Measurements from ENCODE around the gene ATP1B1. TPM values are rescaled to one million over a fixed set of nuclear protein-coding genes. Genes with fewer than 3 reads are reported as not detected.

ATP1B1 gene
- total and polyA plus RNA-seq, 2 of the 13 experiments (the other 11 are each of a cell fraction or from before 2014, with no cell fraction given), result 134 to 135 TPM

DNA sequence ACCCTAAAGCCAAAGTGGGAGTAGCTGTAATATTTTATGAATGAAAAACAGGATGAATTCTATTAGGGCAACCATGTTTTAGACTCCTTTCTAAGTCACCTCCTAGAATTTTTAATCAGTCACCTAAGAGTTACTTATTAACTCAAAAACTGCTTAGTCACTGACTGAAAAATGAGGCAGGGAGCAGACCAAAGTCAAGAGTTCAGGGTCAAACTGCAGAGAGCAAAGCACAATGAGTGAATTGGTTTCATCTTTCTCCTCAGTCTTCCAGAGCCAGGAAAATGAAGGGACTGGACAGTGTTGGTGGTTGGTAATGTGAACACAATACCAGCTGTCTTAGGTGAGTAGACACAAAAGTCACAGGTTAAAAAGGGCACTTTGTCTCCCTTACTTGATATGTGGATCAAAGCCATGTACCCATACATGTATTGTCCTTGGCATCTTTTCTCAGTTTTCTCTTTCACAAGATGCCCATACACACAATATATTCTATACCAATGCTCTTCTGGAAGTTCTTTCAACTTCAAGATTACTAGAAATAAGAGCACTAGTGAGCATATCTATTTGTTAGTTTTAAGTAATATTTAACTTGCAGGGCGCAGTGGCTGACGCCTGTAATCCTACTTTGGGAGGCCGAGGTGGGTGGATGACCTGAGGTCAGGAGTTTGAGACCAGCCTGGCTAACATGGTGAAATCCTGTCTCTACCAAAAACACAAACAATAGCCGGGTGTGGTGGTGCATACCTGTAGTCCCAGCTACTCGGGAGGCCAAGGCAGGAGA, 42.2 kb downstream of the ATP1B1 start:
- intact Hi-C loops (cut with micrococcal nuclease; ENCODE audit: unreplicated experiment), result loop anchor here (1.0 to 5.0 kb wide), 3 partner anchors 42 to 199 kb away; partner anchors contain the start of gene ATP1B1
- peak overlapping the region; percentile 51 for H3K9ac ChIP-seq (ENCODE audit: insufficient read depth, low read depth, low read length)
- peak overlapping the region in 1 of 3 experiments; percentile 1; a peak in 1 of 6 replicates for H3K4me3 ChIP-seq (replicated peaks in 1 of 3; ENCODE audit: insufficient read depth in 1 of 3, low read depth in 2 of 3, low read length in 3 of 3)
- no peaks in the 10 kb centered on the region for H4K20me1 ChIP-seq (ENCODE audit: insufficient read depth, low read length)
- TSS peak; percentile 52 for BruUV-seq (replicated peaks)
- CTCF ChIA-PET (ENCODE audit: low intra/inter-chr PET ratio, low total read pairs), result no interaction called here
- DNase-seq (ENCODE audit: low spot score), result peak; percentile 97
- peak overlapping the region; percentile 35 for H2AFZ ChIP-seq (ENCODE audit: low read length)
- POLR2A ChIA-PET, result interaction anchor here (0.7 to 1.6 kb wide), 6 partner anchors 34 to 43 kb away, joined by 3 to 11 read pairs (median 4); partner anchors contain the start of gene ATP1B1
- peak; percentile 69 for FAIRE-seq
- H3K79me2 ChIP-seq (ENCODE audit: insufficient read depth, low read length), result no peaks in the 10 kb centered on the region
- peak overlapping the region; percentile 47 for H3K4me2 ChIP-seq (ENCODE audit: low read depth, low read length)
- H3K36me3 ChIP-seq (replicated peaks in 1 of 2; ENCODE audit: control insufficient read depth in 1 of 2, insufficient read depth in 2 of 2, low read length in 2 of 2), result no peaks in the 10 kb centered on the region
- peaks cover 77% of the 10 kb centered on the region for H3K4me1 ChIP-seq (ENCODE audit: insufficient read depth, low read length)
- peak; percentile 87 for ATAC-seq
- H3K27me3 ChIP-seq (ENCODE audit: control insufficient read depth in 1 of 2, insufficient read depth in 2 of 2, low read length in 2 of 2), result no peaks in the 10 kb centered on the region
- H3K9me3 ChIP-seq (ENCODE audit: low read length), result no peaks in the 10 kb centered on the region
- in situ Hi-C loops (cut with HindIII; ENCODE audit: extremely low pct_ligation_motif_present, low pct_unique_long_range_greater_than_20kb), result no loop called here
- 7% methylated on average over 5 of the region's 5 CpGs for WGBS (ENCODE audit: low lambda C conversion rate)
- peak overlapping the region; percentile 95 for H3K27ac ChIP-seq (ENCODE audit: extremely low read length, insufficient read depth, low read length)
- TF ChIP-seq ZNF24 (IDR thresholded peaks at IDR 0.05), result peak; percentile 25; the same call in 1 of the 2 replicates
- peak; percentile 93 for TF ChIP-seq NCOA2 (CRISPR knock-in tag; IDR thresholded peaks at IDR 0.05)
- TF ChIP-seq POLR2A (IDR thresholded peaks at IDR 0.05; ENCODE audit: insufficient read depth in 1 of 2, low read depth in 2 of 2, low read length in 2 of 2), result peak in 1 of 2 experiments; percentile 28; a peak in 2 of 4 replicates
- peak; percentile 97 for TF ChIP-seq SIX1 (CRISPR knock-in tag; IDR thresholded peaks at IDR 0.05; ENCODE audit: borderline replicate concordance)
- TF ChIP-seq SYNCRIP (IDR thresholded peaks at IDR 0.05; ENCODE audit: insufficient read depth, low read depth, low read length), result no peak
- peak; percentile 74; the same call in 1 of the 2 replicates for TF ChIP-seq FOXA3 (CRISPR knock-in tag; IDR thresholded peaks at IDR 0.05)
- peak; percentile 66; the same call in 1 of the 2 replicates for TF ChIP-seq ARNT2 (CRISPR knock-in tag; IDR thresholded peaks at IDR 0.05; ENCODE audit: low read depth)
- TF ChIP-seq, protein P1, sequence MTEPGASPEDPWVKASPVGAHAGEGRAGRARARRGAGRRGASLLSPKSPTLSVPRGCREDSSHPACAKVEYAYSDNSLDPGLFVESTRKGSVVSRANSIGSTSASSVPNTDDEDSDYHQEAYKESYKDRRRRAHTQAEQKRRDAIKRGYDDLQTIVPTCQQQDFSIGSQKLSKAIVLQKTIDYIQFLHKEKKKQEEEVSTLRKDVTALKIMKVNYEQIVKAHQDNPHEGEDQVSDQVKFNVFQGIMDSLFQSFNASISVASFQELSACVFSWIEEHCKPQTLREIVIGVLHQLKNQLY (CRISPR knock-in tag; IDR thresholded peaks at IDR 0.05), result 0 out of 2 replicates have a peak, but pooled peaks have one; percentile 24
- TF ChIP-seq TRIM24 (CRISPR knock-in tag; IDR thresholded peaks at IDR 0.05), result peak; percentile 83
- TF ChIP-seq, protein P2, sequence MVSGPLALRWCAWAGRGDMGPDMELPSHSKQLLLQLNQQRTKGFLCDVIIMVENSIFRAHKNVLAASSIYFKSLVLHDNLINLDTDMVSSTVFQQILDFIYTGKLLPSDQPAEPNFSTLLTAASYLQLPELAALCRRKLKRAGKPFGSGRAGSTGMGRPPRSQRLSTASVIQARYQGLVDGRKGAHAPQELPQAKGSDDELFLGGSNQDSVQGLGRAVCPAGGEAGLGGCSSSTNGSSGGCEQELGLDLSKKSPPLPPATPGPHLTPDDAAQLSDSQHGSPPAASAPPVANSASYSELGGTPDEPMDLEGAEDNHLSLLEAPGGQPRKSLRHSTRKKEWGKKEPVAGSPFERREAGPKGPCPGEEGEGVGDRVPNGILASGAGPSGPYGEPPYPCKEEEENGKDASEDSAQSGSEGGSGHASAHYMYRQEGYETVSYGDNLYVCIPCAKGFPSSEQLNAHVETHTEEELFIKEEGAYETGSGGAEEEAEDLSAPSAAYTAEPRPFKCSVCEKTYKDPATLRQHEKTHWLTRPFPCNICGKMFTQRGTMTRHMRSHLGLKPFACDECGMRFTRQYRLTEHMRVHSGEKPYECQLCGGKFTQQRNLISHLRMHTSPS (CRISPR knock-in tag; IDR thresholded peaks at IDR 0.05; ENCODE audit: low read depth), result peak; percentile 72; the same call in 1 of the 2 replicates
- TF ChIP-seq, protein P3, sequence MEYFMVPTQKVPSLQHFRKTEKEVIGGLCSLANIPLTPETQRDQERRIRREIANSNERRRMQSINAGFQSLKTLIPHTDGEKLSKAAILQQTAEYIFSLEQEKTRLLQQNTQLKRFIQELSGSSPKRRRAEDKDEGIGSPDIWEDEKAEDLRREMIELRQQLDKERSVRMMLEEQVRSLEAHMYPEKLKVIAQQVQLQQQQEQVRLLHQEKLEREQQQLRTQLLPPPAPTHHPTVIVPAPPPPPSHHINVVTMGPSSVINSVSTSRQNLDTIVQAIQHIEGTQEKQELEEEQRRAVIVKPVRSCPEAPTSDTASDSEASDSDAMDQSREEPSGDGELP (IDR thresholded peaks at IDR 0.05; ENCODE audit: borderline replicate concordance, low read depth), result peak; percentile 81; the same call in 1 of the 2 replicates
- peak; percentile 91 for TF ChIP-seq NFE2 (CRISPR knock-in tag; IDR thresholded peaks at IDR 0.05)
- TF ChIP-seq TEAD3 (CRISPR knock-in tag; optimal IDR thresholded peaks at IDR 0.05; ENCODE audit: borderline replicate concordance), result peak; percentile 86
- TF ChIP-seq ZNF234 (CRISPR knock-in tag; conservative IDR thresholded peaks at IDR 0.05), result no peak
- peak; percentile 63; the same call in 1 of the 2 replicates for TF ChIP-seq ZSCAN9 (CRISPR knock-in tag; IDR thresholded peaks at IDR 0.05; ENCODE audit: borderline replicate concordance)
- peak; percentile 100 for TF ChIP-seq NCOR1 (IDR thresholded peaks at IDR 0.05; ENCODE audit: borderline replicate concordance, low read length)
- TF ChIP-seq ZNF670 (CRISPR knock-in tag; IDR thresholded peaks at IDR 0.05; ENCODE audit: borderline replicate concordance), result peak; percentile 80; the same call in 1 of the 2 replicates
- peak; percentile 100 for TF ChIP-seq NFE2L2 (IDR thresholded peaks at IDR 0.05; ENCODE audit: low read length)
- peak; percentile 51; the same call in 1 of the 2 replicates for TF ChIP-seq DMAP1 (CRISPR knock-in tag; IDR thresholded peaks at IDR 0.05)
- TF ChIP-seq ZNF350 (CRISPR knock-in tag; IDR thresholded peaks at IDR 0.05; ENCODE audit: borderline replicate concordance, low read depth), result 0 out of 2 replicates have a peak, but pooled peaks have one; percentile 46
